GM13976 (cell line): ENCODE data around the gene STAC3.
A peak's percentile ranks its signal among the peaks of the same experiment; 100 is the strongest.

ENCODE experiments used
- DNase-seq: peaks from one replicate; pipeline ENCODE4 v3.0.0; 2012; ENCODE audit warnings: low spot score
- CTCF ChIP-seq: IDR thresholded peaks from 2 replicates; pipeline ENCODE4 v1.5.1; 2012; ENCODE audit warnings: borderline replicate concordance, mild to moderate bottlenecking; ENCODE audit not compliant: insufficient read depth; ENCODE audit errors: extremely low read depth, missing control alignments, control extremely low read depth
- in situ Hi-C: fragments of 300-500 bp; cut with MboI; formaldehyde crosslinking; loops from one replicate; pipeline ENCODE4 v1.12.0; 2022; ENCODE audit warnings: low sequenced_read_pairs, mixed read lengths, inconsistent platforms; ENCODE audit not compliant: unreplicated experiment

STAC3 gene

DNA sequence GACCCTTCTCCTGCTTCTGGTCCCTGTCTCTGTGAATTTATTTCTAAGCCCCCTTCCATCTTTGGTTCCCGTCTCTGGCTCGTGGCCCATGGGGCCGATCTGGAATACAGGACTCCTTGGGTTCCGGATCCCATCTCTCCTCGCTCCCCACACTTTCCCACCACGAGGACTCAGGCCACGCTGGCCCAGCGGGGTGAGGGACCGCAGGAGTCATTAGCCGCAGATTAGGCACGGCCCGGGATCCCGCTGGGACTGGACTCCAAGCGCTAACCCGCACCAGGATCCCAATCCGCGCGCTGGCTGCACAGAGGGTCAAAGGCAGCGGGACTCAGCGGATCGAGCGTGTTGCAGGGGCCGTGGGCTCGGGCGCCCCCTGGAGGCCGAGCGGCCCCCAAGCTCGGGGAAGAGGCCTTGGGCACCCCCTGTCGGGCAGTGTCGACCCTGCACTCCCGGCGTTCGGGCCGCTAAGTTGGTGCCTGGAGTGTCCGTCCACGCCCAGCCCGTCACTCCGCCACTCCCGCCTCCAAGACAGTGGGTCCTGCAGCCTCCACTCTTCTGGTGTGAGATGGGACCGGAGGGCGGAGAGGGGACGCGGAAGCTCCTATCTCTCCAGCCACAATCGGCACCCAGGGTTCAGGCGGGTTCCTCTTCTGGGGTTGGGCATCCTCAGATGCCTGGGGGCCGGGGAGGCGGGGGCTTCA, 12.0 kb downstream of the STAC3 start:
- in situ Hi-C loops: no loop called here
- TF ChIP-seq CTCF: peak; percentile 100
- DNase-seq: peak; percentile 97

GRCh38 chr12:57237932-57238853, 12.8 kb downstream of the STAC3 start:
- in situ Hi-C loops: no loop called here
- TF ChIP-seq CTCF: no peak
- DNase-seq: peak; percentile 50

DNA sequence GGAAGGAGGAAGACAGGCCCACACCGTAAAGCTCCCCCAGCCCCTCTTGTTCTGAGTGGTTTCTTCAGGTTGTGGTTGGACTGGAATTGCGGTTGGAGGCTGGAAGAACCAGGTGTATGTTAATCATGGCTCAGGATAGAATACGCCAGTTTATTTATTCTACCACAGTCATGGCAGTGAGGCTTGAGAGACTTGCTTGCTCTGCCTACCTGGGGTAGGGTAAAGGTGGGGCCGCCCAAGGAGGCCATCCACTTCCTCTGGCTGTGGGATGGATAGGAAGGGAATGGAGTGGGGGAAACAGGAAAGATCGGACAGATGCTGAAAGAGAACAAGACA, 13.4 kb downstream of the STAC3 start:
- TF ChIP-seq CTCF: no peak
- DNase-seq: no peak

DNA sequence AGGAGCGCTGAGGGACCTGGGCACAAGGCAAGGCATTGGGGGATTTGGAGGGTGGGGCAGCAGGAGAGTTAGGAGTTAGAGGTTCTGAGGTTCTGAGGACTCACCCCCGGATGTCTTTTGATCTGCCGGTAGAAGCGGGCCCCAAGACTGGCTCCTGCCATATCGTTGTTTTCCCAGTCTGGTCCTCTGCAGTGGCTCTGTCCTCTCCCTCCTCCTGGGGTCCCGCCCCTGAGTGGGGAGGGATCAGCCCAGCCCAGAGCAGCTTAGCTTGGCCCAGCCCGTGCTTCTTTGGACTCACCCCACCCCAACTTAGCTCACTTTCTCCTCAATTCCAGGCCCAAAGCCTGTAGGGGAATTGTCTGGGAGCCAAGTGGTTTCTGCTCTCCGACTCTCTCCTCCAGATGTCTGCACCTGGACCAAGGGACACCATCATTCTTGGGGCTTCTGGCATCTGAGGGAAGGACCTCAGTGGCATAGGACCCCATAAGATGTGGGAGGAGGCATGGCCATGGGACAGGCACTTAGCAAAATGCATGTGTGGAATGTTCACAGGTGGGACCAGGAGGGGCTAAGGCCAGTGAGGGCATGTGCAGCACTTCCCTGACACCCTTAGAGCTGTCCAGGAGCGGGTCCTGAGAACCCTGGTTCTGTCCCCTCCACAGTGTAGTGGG, 13.9 kb downstream of the STAC3 start:
- no peak for DNase-seq
- no peak for TF ChIP-seq CTCF
- in situ Hi-C loops: no loop called here

More for the DNA sequence above, 13.4 kb downstream of the STAC3 start:
- in situ Hi-C loops: no loop called here

DNA sequence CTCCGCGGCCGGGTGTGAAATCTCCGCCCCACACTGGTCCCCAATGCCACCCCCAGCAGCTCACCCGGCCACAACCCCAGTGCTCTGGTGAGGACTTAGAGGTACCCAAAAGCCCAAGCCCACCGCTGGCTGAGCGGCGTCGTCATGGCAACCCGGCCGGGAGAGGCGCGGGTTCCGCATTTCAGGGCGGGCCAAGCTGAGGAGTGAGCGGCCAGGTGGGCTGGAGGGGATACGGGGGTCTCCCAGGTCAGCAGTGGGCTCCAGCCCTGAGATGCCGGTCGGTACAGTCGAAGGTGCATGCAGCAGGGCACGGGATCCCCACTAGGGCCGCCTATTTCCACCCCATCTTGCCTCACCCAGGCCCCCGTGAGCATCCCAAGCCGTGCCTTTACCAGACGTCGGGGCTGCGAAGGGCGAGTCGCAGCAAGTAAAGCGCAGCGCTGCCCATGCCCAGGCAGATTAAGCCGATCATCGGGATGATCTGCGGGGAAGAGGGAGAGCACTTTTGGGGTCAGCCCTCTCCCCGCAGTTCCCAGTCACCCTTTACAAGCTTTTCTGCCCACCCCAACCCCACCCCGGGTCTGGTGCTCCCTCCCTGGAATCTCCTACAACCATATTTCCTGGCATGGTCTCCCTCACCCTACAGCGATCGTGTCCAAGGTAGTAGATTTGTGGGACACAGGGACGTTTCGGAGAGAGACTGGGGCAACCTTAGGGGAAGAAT, 14.6 kb downstream of the STAC3 start:
- in situ Hi-C loops: no loop called here
- DNase-seq: peak; percentile 26
- TF ChIP-seq CTCF: no peak

DNA sequence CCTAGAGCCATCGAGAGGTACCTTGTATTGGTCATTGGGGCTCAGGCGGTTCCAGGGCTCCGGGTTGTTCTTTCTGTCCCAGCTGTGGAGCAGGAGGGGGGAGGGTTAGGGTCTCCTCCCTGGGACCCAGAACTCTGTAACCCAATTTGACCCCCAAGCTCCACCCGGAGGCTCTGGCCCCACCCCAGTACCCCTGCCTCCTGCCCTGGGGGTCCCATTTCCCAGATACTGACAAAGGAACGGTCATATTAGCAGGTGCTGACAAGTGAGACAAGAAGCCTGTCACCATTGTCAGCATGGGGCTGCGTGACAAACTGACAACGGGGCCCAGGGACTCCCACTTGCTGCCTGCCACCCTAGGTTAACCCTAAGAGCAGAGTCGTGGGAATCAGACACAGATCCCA, 15.3 kb downstream of the STAC3 start:
- no peak for TF ChIP-seq CTCF
- in situ Hi-C loops: no loop called here
- no peak for DNase-seq
